Suprapubic skin (tissue), 4 donors: ENCODE measurements around the gene GRIK4.

ENCODE experiments used
- CTCF ChIP-seq, 2 donors: fragments of 200-600 bp in 1 of 2; fragments of 450-650 bp in 1 of 2; sonication (generic) in 1 of 2; IDR thresholded peaks; one replicate each; pipeline ENCODE4 v1.5.1; 2016 to 2019; ENCODE audit warnings: antibody characterized with exemption in 2 of 2, mild to moderate bottlenecking in 1 of 2, moderate library complexity in 1 of 2
- POLR2A ChIP-seq, 2 donors: fragments of 450-650 bp; IDR thresholded peaks; one replicate each; pipeline ENCODE4 v1.6.1; 2017; ENCODE audit warnings: antibody characterized with exemption in 2 of 2, mild to moderate bottlenecking in 2 of 2, moderate library complexity in 2 of 2
- POLR2AphosphoS5 ChIP-seq, 3 donors: sonication (generic); formaldehyde crosslinking; IDR thresholded peaks; one replicate each; pipeline ENCODE4 v1.6.1; 2017; ENCODE audit warnings: antibody characterized with exemption in 3 of 3

DNA sequence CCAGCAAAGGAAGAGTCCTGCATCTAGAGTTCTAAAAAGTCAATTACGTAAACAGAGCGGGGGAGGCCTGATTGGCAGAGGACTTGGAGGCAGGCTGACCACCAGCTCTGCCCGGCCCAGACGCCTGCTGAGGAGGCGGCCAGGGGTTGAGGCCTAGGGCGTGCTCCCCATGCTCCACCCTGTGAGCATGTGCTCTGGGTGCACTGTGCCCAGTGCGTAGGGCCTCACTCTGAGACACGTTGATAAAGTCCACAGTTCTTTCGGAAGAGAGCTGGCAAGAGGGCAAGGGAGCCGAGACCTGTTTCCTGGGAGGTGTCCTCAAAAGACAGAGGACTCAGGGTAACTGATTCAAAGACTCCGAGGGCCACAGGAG lies 25.2 kb downstream of the GRIK4 start:
- TF ChIP-seq POLR2AphosphoS5 (IDR thresholded peaks at IDR 0.05) (no peak), CTCF (IDR thresholded peaks at IDR 0.05) (no peak), POLR2A (IDR thresholded peaks at IDR 0.05) (no peak)
